Tongue (tissue), 2 donors: Measurements from ENCODE around the gene RUNDC1. TPM values are rescaled to one million over a fixed set of nuclear protein-coding genes. Genes with fewer than 3 reads are reported as not detected.

Experiments
- small RNA-seq: library from RNA; depleted of rRNA; stranded (forward); fragments of <200 nt; gene quantifications from one replicate; pipeline ENCODE3, GENCODE V24; 2014; ENCODE audit warnings: low replicate concordance
- total RNA-seq: library from RNA; depleted of rRNA; stranded (reverse); fragments of >200 nt; gene quantifications from one replicate; pipeline ENCODE4 v1.2.3, GENCODE V29; 2014

RUNDC1 gene
- total RNA-seq, 1 donor from 2014 or later: 10.7 TPM

Small RNAs within 50 kb of the gene (small RNA-seq; reads per million reads assigned to genes)
- 0.05 reads per million for gene AARSD1
- not detected for gene RF00561

Other genes starting within 250 kb of the RUNDC1 start
- 35.6 TPM for gene EZH1, start 235.5 kb upstream of the RUNDC1 start, total RNA-seq
- gene RAMP2, start 219.3 kb upstream of the RUNDC1 start, total RNA-seq: 11.9 TPM
- 40.3 TPM for gene VPS25, start 207.1 kb upstream of the RUNDC1 start, total RNA-seq
- not detected for gene WNK4, start 200.0 kb upstream of the RUNDC1 start, total RNA-seq
- 50.7 TPM for gene COA3, start 181.9 kb upstream of the RUNDC1 start, total RNA-seq
- not detected for gene CNTD1, start 181.7 kb upstream of the RUNDC1 start, total RNA-seq
- 68.7 TPM for gene BECN1, start 156.3 kb upstream of the RUNDC1 start, total RNA-seq
- gene PSME3, start 147.2 kb upstream of the RUNDC1 start, total RNA-seq: 48.5 TPM
- 1.4 TPM for gene AOC2, start 136.0 kb upstream of the RUNDC1 start, total RNA-seq
- 23.0 TPM for gene AOC3, start 129.4 kb upstream of the RUNDC1 start, total RNA-seq
- gene G6PC1, start 79.8 kb upstream of the RUNDC1 start, total RNA-seq: not detected
- 16.0 TPM for gene AARSD1, start 16.1 kb upstream of the RUNDC1 start, total RNA-seq
- gene PTGES3L, start 485 bp upstream of the RUNDC1 start, total RNA-seq: 61.5 TPM
- gene RPL27, start 17.9 kb downstream of the RUNDC1 start, total RNA-seq: 1,583 TPM
- gene IFI35, start 26.2 kb downstream of the RUNDC1 start, total RNA-seq: 6.7 TPM
- gene VAT1, start 41.8 kb downstream of the RUNDC1 start, total RNA-seq: 66.7 TPM
- 0.92 TPM for gene RND2, start 44.7 kb downstream of the RUNDC1 start, total RNA-seq
- gene BRCA1, start 144.8 kb downstream of the RUNDC1 start, total RNA-seq: 21.4 TPM
- 102 TPM for gene NBR1, start 190.6 kb downstream of the RUNDC1 start, total RNA-seq
- 5.7 TPM for gene TMEM106A, start 231.3 kb downstream of the RUNDC1 start, total RNA-seq
- gene CCDC200, start 248.1 kb downstream of the RUNDC1 start, total RNA-seq: not detected